ENCODE data around the gene NTRK3.

- TF ChIP-seq CTCF (conservative IDR thresholded peaks at IDR 0.05 in 1 of 2, IDR thresholded peaks at IDR 0.05 in 1 of 2; ENCODE audit: extremely low read depth in 1 of 2, insufficient read depth in 1 of 2, low read depth in 1 of 2, low read length in 2 of 2) (no peak), EZH2 (IDR thresholded peaks at IDR 0.05; ENCODE audit: borderline replicate concordance, low read length) (no peak)
Measured at GRCh38 chr15:87965304-87965703, 291.2 kb downstream of the NTRK3 start.
